CD4-positive, alpha-beta memory T cell (primary cell): ENCODE measurements around the gene PALLD. TPM values are rescaled to one million over a fixed set of nuclear protein-coding genes. Genes with fewer than 3 reads are reported as not detected.
A peak's percentile ranks its signal among the peaks of the same experiment; 100 is the strongest.
"Not testable (repeated sequence)": the region's sequence is repeated elsewhere in the genome, so short reads cannot be mapped to it uniquely, and the experiment has no call there.

ENCODE experiments used
- CTCF ChIA-PET: fragments of 350-600 bp; sonication (Branson Sonifier 250); formaldehyde crosslinking; loops from one replicate; lab custom pipeline; 2021; ENCODE audit warnings: inconsistent platforms; ENCODE audit not compliant: partially characterized antibody; lab: Charles Lee
- POLR2A ChIA-PET: fragments of 350-600 bp; sonication (Branson Sonifier 250); formaldehyde crosslinking; loops from one replicate; lab custom pipeline; 2021; ENCODE audit not compliant: partially characterized antibody; lab: Charles Lee
- DNase-seq, 5 donors: peaks; one replicate each; pipeline versions ENCODE4 v3.0.0 to v3.0.0-alpha.2; 2020 to 2022; ENCODE audit warnings: mixed read lengths in 1 of 5
- H3K27ac ChIP-seq: one replicate; pipeline ENCODE4 v1.7.0; 2013; ENCODE audit warnings: low read depth, low read length
- H3K27me3 ChIP-seq: 2 replicates; pipeline ENCODE4 v1.7.0; 2013; ENCODE audit warnings: mild to moderate bottlenecking, low read length, moderate library complexity; ENCODE audit not compliant: insufficient read depth
- H3K36me3 ChIP-seq: 2 replicates; pipeline ENCODE4 v1.7.0; 2013; ENCODE audit warnings: mild to moderate bottlenecking, low read length, moderate library complexity; ENCODE audit not compliant: insufficient read depth
- H3K4me1 ChIP-seq: 2 replicates; pipeline ENCODE4 v1.7.0; 2013; ENCODE audit warnings: mild to moderate bottlenecking, low read length, moderate library complexity; ENCODE audit not compliant: insufficient read depth
- H3K4me3 ChIP-seq, 2 donors: one replicate each; pipeline ENCODE4 v1.7.0; 2013; ENCODE audit warnings: low read length in 2 of 2, mild to moderate bottlenecking in 1 of 2
- H3K9me3 ChIP-seq, 2 donors: one replicate each; pipeline ENCODE4 v1.7.0; 2013; ENCODE audit warnings: low read length in 2 of 2, control low read depth in 1 of 2; ENCODE audit not compliant: control insufficient read depth in 1 of 2
- H3K27ac Mint-ChIP-seq, 7 donors: one replicate each; pipeline ENCODE4 v1.8.0; 2020 to 2021; ENCODE audit warnings: mixed read lengths in 7 of 7, mild to moderate bottlenecking in 6 of 7, inconsistent platforms in 3 of 7, moderate library complexity in 3 of 7
- H3K27me3 Mint-ChIP-seq, 2 donors: one replicate each; pipeline ENCODE4 v1.8.0; 2020 to 2021; ENCODE audit warnings: mixed read lengths in 2 of 2
- H3K36me3 Mint-ChIP-seq, 2 donors: one replicate each; pipeline ENCODE4 v1.8.0; 2020 to 2021; ENCODE audit warnings: mixed read lengths in 2 of 2, inconsistent platforms in 1 of 2, mild to moderate bottlenecking in 1 of 2
- H3K4me1 Mint-ChIP-seq, 4 donors: one replicate each; pipeline ENCODE4 v1.8.0; 2020 to 2021; ENCODE audit warnings: mixed read lengths in 4 of 4, mild to moderate bottlenecking in 1 of 4
- H3K4me3 Mint-ChIP-seq, 8 donors: one replicate each; pipeline ENCODE4 v1.8.0; 2020 to 2021; ENCODE audit warnings: mixed read lengths in 8 of 8, mild to moderate bottlenecking in 7 of 8, moderate library complexity in 6 of 8, inconsistent platforms in 3 of 8
- H3K9me3 Mint-ChIP-seq, 8 donors: one replicate each; pipeline ENCODE4 v1.8.0; 2020 to 2021; ENCODE audit warnings: mixed read lengths in 8 of 8, mild to moderate bottlenecking in 5 of 8, inconsistent platforms in 3 of 8, moderate library complexity in 1 of 8
- intact Hi-C: fragments of 100-400 bp; cut with micrococcal nuclease; formaldehyde crosslinking; loops from one replicate; pipeline ENCODE4 v1.15.1; 2023
- polyA plus RNA-seq, 2 donors: library from polyadenylated mRNA; unstranded; fragments of 300-500 nt; fragmentation: Illumina TruSeq; gene quantifications; one replicate each; pipeline ENCODE4 v1.2.3, GENCODE V29; 2021
- total RNA-seq, 2 experiments: library from RNA; stranded (reverse); gene quantifications; one replicate each; pipeline ENCODE4 v1.2.3, GENCODE V29; 2021

PALLD gene
- total RNA-seq (1 to 10 TPM in 1 of 2 experiments, not detected in 1; 1.0 TPM), polyA plus RNA-seq (1 to 10 TPM in 1 of 2 donors, under 1 TPM in 1; 0.55 to 1.4 TPM)

GRCh38 chr4:168496834-168497233 is at the start of gene PALLD:
Gene PALLD, plus strand, starts transcription at chr4:168497052.
- CTCF ChIA-PET, result interaction anchor here (0.7 kb wide), 1 partner anchor 8 kb away, joined by 3 read pairs; no protein-coding TSS in a partner anchor
- intact Hi-C loops, result no loop called here
- H3K4me1 ChIP-seq, result no peaks in the 10 kb centered on the region
- H3K27ac ChIP-seq, result no peak within 1 kb of the TSS
- Mint-ChIP-seq H3K27me3 (peaks cover 7 to 12% of the 10 kb centered on the region in 2 donors), H3K4me1 (no peaks in the 10 kb centered on the region), H3K36me3 (no peaks in the 10 kb centered on the region), H3K9me3 (peaks cover 0 to 2% (median 0%) of the 10 kb centered on the region in 8 donors), H3K27ac (no peak within 1 kb of the TSS), H3K4me3 (no peak within 1 kb of the TSS)
- H3K36me3 ChIP-seq, result no peaks in the 10 kb centered on the region
- no peak for DNase-seq
- peaks cover 3% of the 10 kb centered on the region for H3K27me3 ChIP-seq
- no peaks in the 10 kb centered on the region for H3K9me3 ChIP-seq
- POLR2A ChIA-PET, result no interaction called here
- no peak within 1 kb of the TSS for H3K4me3 ChIP-seq

DNA sequence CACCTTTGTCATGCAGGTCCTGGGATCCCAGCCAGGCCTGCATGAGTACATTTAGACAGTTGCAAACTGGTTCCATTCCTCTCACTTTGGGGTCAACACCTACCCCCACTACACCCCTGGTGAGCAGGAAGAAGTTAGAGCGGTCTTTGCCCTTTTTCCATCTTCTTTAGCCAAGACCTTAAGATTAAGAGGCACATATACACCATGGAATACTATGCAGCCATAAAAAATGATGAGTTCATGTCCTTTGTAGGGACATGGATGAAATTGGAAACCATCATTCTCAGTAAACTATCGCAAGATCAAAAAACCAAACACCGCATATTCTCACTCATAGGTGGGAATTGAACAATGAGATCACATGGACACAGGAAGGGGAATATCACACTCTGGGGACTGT is 47.8 kb upstream of the PALLD start:
- H3K27me3 ChIP-seq, intact Hi-C loops, CTCF ChIA-PET, H3K27me3 Mint-ChIP-seq, H3K27ac ChIP-seq, H3K4me3 ChIP-seq, H3K4me3 Mint-ChIP-seq, H3K9me3 ChIP-seq, H3K9me3 Mint-ChIP-seq, DNase-seq, POLR2A ChIA-PET, H3K4me1 ChIP-seq: not testable (repeated sequence)
- Mint-ChIP-seq H3K36me3 (peaks cover 45 to 48% of the 10 kb centered on the region in 2 donors), H3K27ac (peak overlapping the region in 1 of 7 donors; percentile 26), H3K4me1 (peaks cover 10 to 20% (median 16%) of the 10 kb centered on the region in 4 donors)
- peaks cover 11% of the 10 kb centered on the region for H3K36me3 ChIP-seq

GRCh38 chr4:168449719-168450452 is 47.0 kb upstream of the PALLD start:
- Mint-ChIP-seq H3K4me1 (peaks cover 10 to 20% (median 16%) of the 10 kb centered on the region in 4 donors), H3K4me3 (no peak overlapping the region), H3K27me3 (no peaks in the 10 kb centered on the region), H3K36me3 (peaks cover 53 to 56% of the 10 kb centered on the region in 2 donors), H3K9me3 (peaks cover 0 to 4% (median 0%) of the 10 kb centered on the region in 8 donors), H3K27ac (peak overlapping the region in 2 of 7 donors; percentile 7 to 22)
- Histone ChIP-seq H3K27ac (no peak overlapping the region), H3K36me3 (peaks cover 11% of the 10 kb centered on the region), H3K4me3 (no peak overlapping the region), H3K27me3 (no peaks in the 10 kb centered on the region), H3K4me1 (no peaks in the 10 kb centered on the region), H3K9me3 (no peaks in the 10 kb centered on the region)
- intact Hi-C loops, result no loop called here
- ChIA-PET POLR2A (interaction anchor here (0.9 kb wide), 1 partner anchor 16 kb away, joined by 3 read pairs; no protein-coding TSS in a partner anchor), CTCF (no interaction called here)
- DNase-seq, result peak in 1 of 5 donors; percentile 27

GRCh38 chr4:168451331-168451730 is 45.5 kb upstream of the PALLD start:
- intact Hi-C loops, result no loop called here
- no peaks in the 10 kb centered on the region for H3K4me1 ChIP-seq
- no peaks in the 10 kb centered on the region for H3K27me3 ChIP-seq
- H3K9me3 ChIP-seq, result no peaks in the 10 kb centered on the region
- DNase-seq, result peak in 1 of 5 donors; percentile 31
- H3K4me3 Mint-ChIP-seq, result no peak overlapping the region
- peaks cover 12 to 20% (median 16%) of the 10 kb centered on the region in 4 donors for H3K4me1 Mint-ChIP-seq
- H3K36me3 ChIP-seq, result peaks cover 13% of the 10 kb centered on the region
- H3K27me3 Mint-ChIP-seq, result no peaks in the 10 kb centered on the region
- CTCF ChIA-PET, result interaction anchor here (1.2 kb wide), 1 partner anchor 29 kb away, joined by 3 read pairs; the partner anchor contains the start of gene DDX60L
- no peak overlapping the region for H3K4me3 ChIP-seq
- peaks cover 0 to 4% (median 0%) of the 10 kb centered on the region in 8 donors for H3K9me3 Mint-ChIP-seq
- POLR2A ChIA-PET, result interaction anchor here (1.2 kb wide), 1 partner anchor 29 kb away, joined by 5 read pairs; the partner anchor contains the start of gene DDX60L
- H3K27ac Mint-ChIP-seq, result peak overlapping the region in 2 of 7 donors; percentile 1 to 13
- H3K36me3 Mint-ChIP-seq, result peaks cover 62 to 63% of the 10 kb centered on the region in 2 donors
- H3K27ac ChIP-seq, result no peak overlapping the region

GRCh38 chr4:168451744-168452390 is 45.0 kb upstream of the PALLD start:
- no peak overlapping the region for H3K27ac ChIP-seq
- no peaks in the 10 kb centered on the region for H3K27me3 Mint-ChIP-seq
- intact Hi-C loops, result no loop called here
- H3K36me3 Mint-ChIP-seq, result peaks cover 62 to 64% of the 10 kb centered on the region in 2 donors
- no peak overlapping the region for H3K4me3 ChIP-seq
- H3K9me3 ChIP-seq, result no peaks in the 10 kb centered on the region
- H3K27me3 ChIP-seq, result no peaks in the 10 kb centered on the region
- ChIA-PET CTCF (interaction anchor here (1.2 kb wide), 1 partner anchor 28 kb away, joined by 3 read pairs; the partner anchor contains the start of gene DDX60L), POLR2A (interaction anchor here (1.2 kb wide), 1 partner anchor 29 kb away, joined by 5 read pairs; the partner anchor contains the start of gene DDX60L)
- H3K9me3 Mint-ChIP-seq, result peaks cover 0 to 4% (median 0%) of the 10 kb centered on the region in 8 donors
- peaks cover 13% of the 10 kb centered on the region for H3K36me3 ChIP-seq
- H3K4me1 Mint-ChIP-seq, result peaks cover 12 to 20% (median 16%) of the 10 kb centered on the region in 4 donors
- no peak for DNase-seq
- peak overlapping the region in 3 of 7 donors; percentile 1 to 43 (median 13) for H3K27ac Mint-ChIP-seq
- no peaks in the 10 kb centered on the region for H3K4me1 ChIP-seq
- peak overlapping the region in 1 of 8 donors; percentile 4 for H3K4me3 Mint-ChIP-seq

- DNase-seq, result no peak
- Mint-ChIP-seq H3K4me1 (peaks cover 12 to 20% (median 16%) of the 10 kb centered on the region in 4 donors), H3K27ac (peak overlapping the region in 2 of 7 donors; percentile 3 to 51), H3K4me3 (no peak overlapping the region), H3K36me3 (peaks cover 65 to 66% of the 10 kb centered on the region in 2 donors), H3K9me3 (peaks cover 0 to 4% (median 0%) of the 10 kb centered on the region in 8 donors), H3K27me3 (no peaks in the 10 kb centered on the region)
- Histone ChIP-seq H3K27me3 (no peaks in the 10 kb centered on the region), H3K9me3 (no peaks in the 10 kb centered on the region), H3K4me1 (no peaks in the 10 kb centered on the region), H3K27ac (no peak overlapping the region), H3K4me3 (no peak overlapping the region), H3K36me3 (peaks cover 13% of the 10 kb centered on the region)
- ChIA-PET CTCF (no interaction called here), POLR2A (interaction anchor here (0.9 kb wide), 1 partner anchor 27 kb away, joined by 3 read pairs; the partner anchor contains the start of gene DDX60L)
- intact Hi-C loops, result no loop called here
These were observed 43.7 kb upstream of the PALLD start for GRCh38 chr4:168453146-168453545.

DNA sequence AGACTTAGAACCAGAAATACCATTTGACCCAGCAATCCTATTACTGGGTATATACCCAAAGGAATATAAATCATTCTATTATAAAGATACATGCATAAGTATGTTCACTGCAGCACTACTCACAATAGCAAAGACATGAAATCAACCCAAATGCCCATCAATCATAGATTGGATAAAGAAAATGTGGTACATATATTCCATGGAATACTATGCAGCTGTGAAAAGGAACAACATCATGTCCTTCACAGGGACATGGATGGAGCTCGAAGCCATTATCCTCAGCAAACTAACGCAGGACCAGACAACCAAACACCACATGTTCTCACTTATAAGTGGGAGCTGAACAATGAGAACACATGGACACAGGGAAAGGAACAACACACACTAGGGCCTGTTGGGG is 38.6 kb upstream of the PALLD start:
- H3K4me3 ChIP-seq, CTCF ChIA-PET, POLR2A ChIA-PET, H3K27me3 Mint-ChIP-seq, H3K9me3 ChIP-seq, H3K27ac ChIP-seq, H3K4me3 Mint-ChIP-seq, H3K4me1 Mint-ChIP-seq, H3K4me1 ChIP-seq, DNase-seq, intact Hi-C loops, H3K36me3 ChIP-seq, H3K9me3 Mint-ChIP-seq, H3K27me3 ChIP-seq: not testable (repeated sequence)
- peak overlapping the region in 1 of 7 donors; percentile 62 for H3K27ac Mint-ChIP-seq
- peaks cover 55 to 57% of the 10 kb centered on the region in 2 donors for H3K36me3 Mint-ChIP-seq
